ENCODE data around the gene DKK3. TPM values are rescaled to one million over a fixed set of nuclear protein-coding genes. Genes with fewer than 3 reads are reported as not detected.

Gene DKK3
- total RNA-seq = 146 and 154 TPM in 2 replicates

DNA sequence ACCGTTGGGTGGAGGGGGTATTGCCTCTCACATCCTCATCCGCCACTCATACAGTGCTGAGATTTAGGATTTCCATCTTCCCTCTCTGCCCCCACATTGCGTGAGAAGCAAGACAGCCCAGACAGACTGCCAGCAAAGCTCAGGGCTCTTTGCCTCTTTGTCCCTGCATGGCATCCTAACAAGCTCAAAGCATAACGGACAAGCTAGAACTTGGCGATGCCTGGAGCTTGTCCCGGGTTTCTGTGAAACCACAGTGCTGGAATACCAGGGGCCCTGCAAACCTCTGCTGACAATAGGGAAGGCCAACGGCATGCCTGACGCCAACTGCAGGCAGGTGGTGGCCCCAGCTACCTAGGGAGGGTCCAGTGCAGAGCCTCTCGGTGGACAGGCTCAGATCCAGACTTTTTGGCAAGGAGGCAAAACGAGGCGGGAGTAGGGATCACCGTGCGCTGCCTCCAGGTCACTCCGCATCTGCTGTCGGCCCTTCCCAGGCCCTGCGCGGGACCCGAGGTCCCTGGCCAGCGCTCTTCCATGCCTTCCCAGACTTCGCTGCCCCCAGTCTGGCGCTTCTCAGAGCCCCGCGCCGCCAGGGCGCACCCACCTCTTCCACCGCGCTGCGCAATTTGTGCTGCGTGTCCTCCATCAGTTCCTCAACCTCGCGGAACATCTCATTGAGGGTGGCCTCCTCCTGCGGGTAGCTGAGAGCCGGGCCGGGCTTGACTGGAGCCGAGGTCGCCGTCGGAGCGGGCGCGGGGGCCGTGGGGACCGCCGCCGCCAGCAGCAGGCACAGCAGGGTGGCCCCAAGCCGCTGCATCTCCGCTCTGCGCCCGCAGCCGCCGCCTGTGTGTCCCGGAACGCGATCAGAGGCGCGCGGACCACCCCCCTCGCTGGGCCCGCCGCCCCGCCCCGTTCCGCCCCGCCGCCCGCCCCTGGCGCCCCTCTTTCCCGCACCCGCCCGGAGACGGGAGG is at the start of gene DKK3:
DKK3 (minus strand) TSS at position 858 of the 969 bp plus-strand sequence; CDS start at position 814, 44 bp downstream.

Other genes with a start within 250 kb of the DKK3 start
- 33.3 and 35.6 TPM in 2 replicates for gene USP47, start 166.7 kb downstream of the DKK3 start, total RNA-seq
- gene MICAL2, start 102.0 kb upstream of the DKK3 start, total RNA-seq = 104 and 128 TPM in 2 replicates

Data from mammary microvascular endothelial cell (primary cell).